Measurements from ENCODE around the gene FAM228A.

Gene FAM228A

GRCh38 chr2:24162494-24162893, 12.4 kb upstream of the FAM228A start:
- DNase-seq = no peak
- Histone ChIP-seq H3K9me3 (ENCODE audit: control insufficient read depth, low read length) (no peaks in the 10 kb centered on the region), H3K27me3 (replicated peaks; ENCODE audit: control insufficient read depth, insufficient read depth, low read length, poor library complexity, severe bottlenecking) (no peaks in the 10 kb centered on the region), H3K36me3 (ENCODE audit: control insufficient read depth, insufficient read depth, low read length) (no peaks in the 10 kb centered on the region), H3K4me1 (ENCODE audit: control insufficient read depth, insufficient read depth, low read length, poor library complexity, severe bottlenecking) (no peaks in the 10 kb centered on the region), H3K27ac (ENCODE audit: insufficient read depth, low read length, poor library complexity, severe bottlenecking) (no peak overlapping the region), H3K4me3 (ENCODE audit: insufficient read depth, low read depth, low read length, poor library complexity, severe bottlenecking) (no peak overlapping the region)

- Histone ChIP-seq H3K27me3 (replicated peaks; ENCODE audit: control insufficient read depth, insufficient read depth, low read length, poor library complexity, severe bottlenecking) (no peaks in the 10 kb centered on the region), H3K4me3 (ENCODE audit: insufficient read depth, low read depth, low read length, poor library complexity, severe bottlenecking) (no peak overlapping the region), H3K4me1 (ENCODE audit: control insufficient read depth, insufficient read depth, low read length, poor library complexity, severe bottlenecking) (no peaks in the 10 kb centered on the region), H3K9me3 (ENCODE audit: control insufficient read depth, low read length) (no peaks in the 10 kb centered on the region), H3K27ac (ENCODE audit: insufficient read depth, low read length, poor library complexity, severe bottlenecking) (no peak overlapping the region), H3K36me3 (ENCODE audit: control insufficient read depth, insufficient read depth, low read length) (no peaks in the 10 kb centered on the region)
- DNase-seq = no peak
Observed at GRCh38 chr2:24163186-24163585, 11.7 kb upstream of the FAM228A start.

- no peak for DNase-seq
- H3K27me3 ChIP-seq (replicated peaks; ENCODE audit: control insufficient read depth, insufficient read depth, low read length, poor library complexity, severe bottlenecking) = no peaks in the 10 kb centered on the region
- H3K36me3 ChIP-seq (ENCODE audit: control insufficient read depth, insufficient read depth, low read length) = no peaks in the 10 kb centered on the region
- H3K9me3 ChIP-seq (ENCODE audit: control insufficient read depth, low read length) = no peaks in the 10 kb centered on the region
- no peaks in the 10 kb centered on the region for H3K4me1 ChIP-seq (ENCODE audit: control insufficient read depth, insufficient read depth, low read length, poor library complexity, severe bottlenecking)
- no peak overlapping the region for H3K4me3 ChIP-seq (ENCODE audit: insufficient read depth, low read depth, low read length, poor library complexity, severe bottlenecking)
- H3K27ac ChIP-seq (ENCODE audit: insufficient read depth, low read length, poor library complexity, severe bottlenecking) = no peak overlapping the region
Observed at GRCh38 chr2:24163601-24164000, 11.3 kb upstream of the FAM228A start.

- H3K9me3 ChIP-seq (ENCODE audit: control insufficient read depth, low read length) = no peaks in the 10 kb centered on the region
- no peaks in the 10 kb centered on the region for H3K4me1 ChIP-seq (ENCODE audit: control insufficient read depth, insufficient read depth, low read length, poor library complexity, severe bottlenecking)
- no peaks in the 10 kb centered on the region for H3K27me3 ChIP-seq (replicated peaks; ENCODE audit: control insufficient read depth, insufficient read depth, low read length, poor library complexity, severe bottlenecking)
- peak in 1 of 3 donors; percentile 18 for DNase-seq
- no peak overlapping the region for H3K27ac ChIP-seq (ENCODE audit: insufficient read depth, low read length, poor library complexity, severe bottlenecking)
- no peaks in the 10 kb centered on the region for H3K36me3 ChIP-seq (ENCODE audit: control insufficient read depth, insufficient read depth, low read length)
- H3K4me3 ChIP-seq (ENCODE audit: insufficient read depth, low read depth, low read length, poor library complexity, severe bottlenecking) = no peak overlapping the region
Observed at GRCh38 chr2:24164416-24164973, 10.4 kb upstream of the FAM228A start.

GRCh38 chr2:24169023-24169422, 5.8 kb upstream of the FAM228A start:
- Histone ChIP-seq H3K4me1 (ENCODE audit: control insufficient read depth, insufficient read depth, low read length, poor library complexity, severe bottlenecking) (no peaks in the 10 kb centered on the region), H3K27ac (ENCODE audit: insufficient read depth, low read length, poor library complexity, severe bottlenecking) (no peak overlapping the region), H3K9me3 (ENCODE audit: control insufficient read depth, low read length) (no peaks in the 10 kb centered on the region), H3K27me3 (replicated peaks; ENCODE audit: control insufficient read depth, insufficient read depth, low read length, poor library complexity, severe bottlenecking) (no peaks in the 10 kb centered on the region), H3K4me3 (ENCODE audit: insufficient read depth, low read depth, low read length, poor library complexity, severe bottlenecking) (no peak overlapping the region), H3K36me3 (ENCODE audit: control insufficient read depth, insufficient read depth, low read length) (no peaks in the 10 kb centered on the region)
- no peak for DNase-seq

- H3K4me3 ChIP-seq (ENCODE audit: insufficient read depth, low read depth, low read length, poor library complexity, severe bottlenecking) = no peak overlapping the region
Observed at GRCh38 chr2:24175631-24176187, 856 bp downstream of the FAM228A start.

GRCh38 chr2:24176326-24176725, 1.5 kb downstream of the FAM228A start:
- H3K27me3 ChIP-seq (replicated peaks; ENCODE audit: control insufficient read depth, insufficient read depth, low read length, poor library complexity, severe bottlenecking) = no peaks in the 10 kb centered on the region
- DNase-seq = no peak
- H3K4me1 ChIP-seq (ENCODE audit: control insufficient read depth, insufficient read depth, low read length, poor library complexity, severe bottlenecking) = no peaks in the 10 kb centered on the region
- H3K27ac ChIP-seq (ENCODE audit: insufficient read depth, low read length, poor library complexity, severe bottlenecking) = no peak overlapping the region
- H3K36me3 ChIP-seq (ENCODE audit: control insufficient read depth, insufficient read depth, low read length) = no peaks in the 10 kb centered on the region
- no peak overlapping the region for H3K4me3 ChIP-seq (ENCODE audit: insufficient read depth, low read depth, low read length, poor library complexity, severe bottlenecking)
- H3K9me3 ChIP-seq (ENCODE audit: control insufficient read depth, low read length) = no peaks in the 10 kb centered on the region

More at GRCh38 chr2:24175631-24176187, 856 bp downstream of the FAM228A start:
- H3K27me3 ChIP-seq (replicated peaks; ENCODE audit: control insufficient read depth, insufficient read depth, low read length, poor library complexity, severe bottlenecking) = no peaks in the 10 kb centered on the region
- H3K27ac ChIP-seq (ENCODE audit: insufficient read depth, low read length, poor library complexity, severe bottlenecking) = no peak overlapping the region
- no peaks in the 10 kb centered on the region for H3K36me3 ChIP-seq (ENCODE audit: control insufficient read depth, insufficient read depth, low read length)
- DNase-seq = no peak
- H3K4me1 ChIP-seq (ENCODE audit: control insufficient read depth, insufficient read depth, low read length, poor library complexity, severe bottlenecking) = no peaks in the 10 kb centered on the region
- H3K9me3 ChIP-seq (ENCODE audit: control insufficient read depth, low read length) = no peaks in the 10 kb centered on the region

- no peaks in the 10 kb centered on the region for H3K36me3 ChIP-seq (ENCODE audit: control insufficient read depth, insufficient read depth, low read length)
- no peaks in the 10 kb centered on the region for H3K4me1 ChIP-seq (ENCODE audit: control insufficient read depth, insufficient read depth, low read length, poor library complexity, severe bottlenecking)
- H3K27ac ChIP-seq (ENCODE audit: insufficient read depth, low read length, poor library complexity, severe bottlenecking) = no peak overlapping the region
- H3K4me3 ChIP-seq (ENCODE audit: insufficient read depth, low read depth, low read length, poor library complexity, severe bottlenecking) = no peak overlapping the region
- no peaks in the 10 kb centered on the region for H3K9me3 ChIP-seq (ENCODE audit: control insufficient read depth, low read length)
- DNase-seq = no peak
- no peaks in the 10 kb centered on the region for H3K27me3 ChIP-seq (replicated peaks; ENCODE audit: control insufficient read depth, insufficient read depth, low read length, poor library complexity, severe bottlenecking)
Observed at GRCh38 chr2:24179683-24180082, 4.8 kb downstream of the FAM228A start.

GRCh38 chr2:24181849-24182248, 7.0 kb downstream of the FAM228A start:
- no peak for DNase-seq
- Histone ChIP-seq H3K9me3 (ENCODE audit: control insufficient read depth, low read length) (no peaks in the 10 kb centered on the region), H3K27me3 (replicated peaks; ENCODE audit: control insufficient read depth, insufficient read depth, low read length, poor library complexity, severe bottlenecking) (no peaks in the 10 kb centered on the region), H3K36me3 (ENCODE audit: control insufficient read depth, insufficient read depth, low read length) (no peaks in the 10 kb centered on the region), H3K27ac (ENCODE audit: insufficient read depth, low read length, poor library complexity, severe bottlenecking) (no peak overlapping the region), H3K4me1 (ENCODE audit: control insufficient read depth, insufficient read depth, low read length, poor library complexity, severe bottlenecking) (no peaks in the 10 kb centered on the region), H3K4me3 (ENCODE audit: insufficient read depth, low read depth, low read length, poor library complexity, severe bottlenecking) (no peak overlapping the region)

- Histone ChIP-seq H3K36me3 (ENCODE audit: control insufficient read depth, insufficient read depth, low read length) (no peaks in the 10 kb centered on the region), H3K4me1 (ENCODE audit: control insufficient read depth, insufficient read depth, low read length, poor library complexity, severe bottlenecking) (no peaks in the 10 kb centered on the region), H3K4me3 (ENCODE audit: insufficient read depth, low read depth, low read length, poor library complexity, severe bottlenecking) (no peak overlapping the region), H3K9me3 (ENCODE audit: control insufficient read depth, low read length) (no peaks in the 10 kb centered on the region), H3K27me3 (replicated peaks; ENCODE audit: control insufficient read depth, insufficient read depth, low read length, poor library complexity, severe bottlenecking) (no peaks in the 10 kb centered on the region), H3K27ac (ENCODE audit: insufficient read depth, low read length, poor library complexity, severe bottlenecking) (no peak overlapping the region)
- DNase-seq = no peak
Observed at GRCh38 chr2:24182507-24182906, 7.7 kb downstream of the FAM228A start.
